Measurements from ENCODE around the gene HYDIN.

Gene HYDIN

GRCh38 chr16:70784692-70785555 lies 445.6 kb downstream of the HYDIN start:
- Histone ChIP-seq H3K4me3 (ENCODE audit: low read length in 2 of 2) (no peak overlapping the region), H3K9ac (ENCODE audit: low read length in 2 of 2) (no peak overlapping the region), H3K27ac (ENCODE audit: low read length) (no peak overlapping the region), H3K27me3 (ENCODE audit: control insufficient read depth in 1 of 2, insufficient read depth in 2 of 2, low read length in 2 of 2) (no peaks in the 10 kb centered on the region), H3K4me1 (ENCODE audit: control insufficient read depth, insufficient read depth, low read length) (no peaks in the 10 kb centered on the region), H3K9me3 (ENCODE audit: control insufficient read depth in 2 of 2, low read length in 2 of 2) (no peaks in the 10 kb centered on the region), H3K36me3 (ENCODE audit: control insufficient read depth in 2 of 2, insufficient read depth in 2 of 2, low read length in 2 of 2) (peaks cover 42 to 58% of the 10 kb centered on the region in 2 donors)

- no peak overlapping the region for H3K27ac ChIP-seq (ENCODE audit: low read length)
- peaks cover 7% of the 10 kb centered on the region for H3K4me1 ChIP-seq (ENCODE audit: control insufficient read depth, insufficient read depth, low read length)
- H3K4me3 ChIP-seq (ENCODE audit: low read length in 2 of 2): no peak overlapping the region
- H3K9me3 ChIP-seq (ENCODE audit: control insufficient read depth in 2 of 2, low read length in 2 of 2): no peaks in the 10 kb centered on the region
- H3K9ac ChIP-seq (ENCODE audit: low read length in 2 of 2): no peak overlapping the region
- H3K27me3 ChIP-seq (ENCODE audit: control insufficient read depth in 1 of 2, insufficient read depth in 2 of 2, low read length in 2 of 2): no peaks in the 10 kb centered on the region
- H3K36me3 ChIP-seq (ENCODE audit: control insufficient read depth in 2 of 2, insufficient read depth in 2 of 2, low read length in 2 of 2): peaks cover 48 to 61% of the 10 kb centered on the region in 2 donors
Observed at GRCh38 chr16:70782237-70782636, 448.3 kb downstream of the HYDIN start.

DNA sequence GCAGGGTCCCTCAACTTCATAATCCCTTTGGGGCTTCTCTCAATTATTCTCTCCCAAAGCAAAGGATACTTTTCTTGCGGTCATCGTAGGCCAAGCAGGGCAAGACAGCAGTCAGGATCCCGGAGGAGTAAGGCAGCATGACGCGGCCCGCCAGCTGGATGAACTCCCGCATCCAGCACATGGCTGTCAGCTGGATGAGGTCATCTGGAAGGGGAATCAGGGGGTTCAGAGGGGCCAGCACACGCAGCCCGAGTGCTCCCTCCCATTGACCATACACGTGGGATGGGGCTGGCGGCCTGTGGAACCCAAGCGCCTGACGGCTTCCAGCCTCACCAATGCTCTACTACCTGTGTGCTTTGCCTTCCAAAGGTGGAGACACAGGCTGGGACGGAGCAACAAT lies 448.7 kb downstream of the HYDIN start:
- Histone ChIP-seq H3K36me3 (ENCODE audit: control insufficient read depth in 2 of 2, insufficient read depth in 2 of 2, low read length in 2 of 2) (peaks cover 48 to 61% of the 10 kb centered on the region in 2 donors), H3K27ac (ENCODE audit: low read length) (no peak overlapping the region), H3K9me3 (ENCODE audit: control insufficient read depth in 2 of 2, low read length in 2 of 2) (no peaks in the 10 kb centered on the region), H3K9ac (ENCODE audit: low read length in 2 of 2) (no peak overlapping the region), H3K4me1 (ENCODE audit: control insufficient read depth, insufficient read depth, low read length) (peaks cover 7% of the 10 kb centered on the region), H3K4me3 (ENCODE audit: low read length in 2 of 2) (no peak overlapping the region), H3K27me3 (ENCODE audit: control insufficient read depth in 1 of 2, insufficient read depth in 2 of 2, low read length in 2 of 2) (no peaks in the 10 kb centered on the region)

- H3K9ac ChIP-seq (ENCODE audit: low read length in 2 of 2): no peak overlapping the region
- peaks cover 7% of the 10 kb centered on the region for H3K4me1 ChIP-seq (ENCODE audit: control insufficient read depth, insufficient read depth, low read length)
- H3K9me3 ChIP-seq (ENCODE audit: control insufficient read depth in 2 of 2, low read length in 2 of 2): no peaks in the 10 kb centered on the region
- no peak overlapping the region for H3K27ac ChIP-seq (ENCODE audit: low read length)
- H3K36me3 ChIP-seq (ENCODE audit: control insufficient read depth in 2 of 2, insufficient read depth in 2 of 2, low read length in 2 of 2): peaks cover 40 to 52% of the 10 kb centered on the region in 2 donors
- no peaks in the 10 kb centered on the region for H3K27me3 ChIP-seq (ENCODE audit: control insufficient read depth in 1 of 2, insufficient read depth in 2 of 2, low read length in 2 of 2)
- no peak overlapping the region for H3K4me3 ChIP-seq (ENCODE audit: low read length in 2 of 2)
Observed at GRCh38 chr16:70780546-70780945, 450.0 kb downstream of the HYDIN start.

DNA sequence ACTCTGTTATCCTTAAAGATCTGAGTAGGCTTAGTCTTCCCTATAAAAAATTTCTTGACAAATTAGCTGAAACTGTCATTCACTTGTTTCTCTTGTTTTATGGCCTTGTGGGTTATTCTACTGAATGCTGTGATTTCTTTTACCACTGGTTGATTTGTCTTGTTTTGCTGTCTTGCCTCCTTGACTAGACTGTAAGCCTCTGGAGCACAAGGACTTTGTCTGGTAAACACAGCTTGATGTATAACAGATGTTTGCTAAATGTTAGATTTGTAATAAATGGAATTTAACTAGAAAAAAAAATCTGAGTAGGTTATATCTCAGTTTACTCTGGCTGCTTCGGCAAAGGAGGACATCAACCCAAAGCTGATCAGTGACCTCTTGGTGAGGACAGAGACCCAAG lies 451.2 kb downstream of the HYDIN start:
- Histone ChIP-seq H3K4me1 (ENCODE audit: control insufficient read depth, insufficient read depth, low read length) (peaks cover 7% of the 10 kb centered on the region), H3K27ac (ENCODE audit: low read length) (no peak overlapping the region), H3K27me3 (ENCODE audit: control insufficient read depth in 1 of 2, insufficient read depth in 2 of 2, low read length in 2 of 2) (no peaks in the 10 kb centered on the region), H3K9ac (ENCODE audit: low read length in 2 of 2) (no peak overlapping the region), H3K9me3 (ENCODE audit: control insufficient read depth in 2 of 2, low read length in 2 of 2) (no peaks in the 10 kb centered on the region), H3K36me3 (ENCODE audit: control insufficient read depth in 2 of 2, insufficient read depth in 2 of 2, low read length in 2 of 2) (peaks cover 34 to 43% of the 10 kb centered on the region in 2 donors), H3K4me3 (ENCODE audit: low read length in 2 of 2) (no peak overlapping the region)

GRCh38 chr16:70778901-70779309 lies 451.6 kb downstream of the HYDIN start:
- H3K36me3 ChIP-seq (ENCODE audit: control insufficient read depth in 2 of 2, insufficient read depth in 2 of 2, low read length in 2 of 2): peaks cover 33 to 39% of the 10 kb centered on the region in 2 donors
- H3K27me3 ChIP-seq (ENCODE audit: control insufficient read depth in 1 of 2, insufficient read depth in 2 of 2, low read length in 2 of 2): no peaks in the 10 kb centered on the region
- H3K4me3 ChIP-seq (ENCODE audit: low read length in 2 of 2): no peak overlapping the region
- H3K4me1 ChIP-seq (ENCODE audit: control insufficient read depth, insufficient read depth, low read length): peaks cover 7% of the 10 kb centered on the region
- H3K9ac ChIP-seq (ENCODE audit: low read length in 2 of 2): no peak overlapping the region
- no peaks in the 10 kb centered on the region for H3K9me3 ChIP-seq (ENCODE audit: control insufficient read depth in 2 of 2, low read length in 2 of 2)
- no peak overlapping the region for H3K27ac ChIP-seq (ENCODE audit: low read length)

GRCh38 chr16:70777973-70778406 lies 452.5 kb downstream of the HYDIN start:
- H3K4me3 ChIP-seq (ENCODE audit: low read length in 2 of 2): no peak overlapping the region
- no peaks in the 10 kb centered on the region for H3K9me3 ChIP-seq (ENCODE audit: control insufficient read depth in 2 of 2, low read length in 2 of 2)
- no peak overlapping the region for H3K27ac ChIP-seq (ENCODE audit: low read length)
- no peak overlapping the region for H3K9ac ChIP-seq (ENCODE audit: low read length in 2 of 2)
- H3K36me3 ChIP-seq (ENCODE audit: control insufficient read depth in 2 of 2, insufficient read depth in 2 of 2, low read length in 2 of 2): peaks cover 24 to 30% of the 10 kb centered on the region in 2 donors
- no peaks in the 10 kb centered on the region for H3K27me3 ChIP-seq (ENCODE audit: control insufficient read depth in 1 of 2, insufficient read depth in 2 of 2, low read length in 2 of 2)
- H3K4me1 ChIP-seq (ENCODE audit: control insufficient read depth, insufficient read depth, low read length): peaks cover 7% of the 10 kb centered on the region

- Histone ChIP-seq H3K27me3 (ENCODE audit: control insufficient read depth in 1 of 2, insufficient read depth in 2 of 2, low read length in 2 of 2) (no peaks in the 10 kb centered on the region), H3K4me3 (ENCODE audit: low read length in 2 of 2) (no peak overlapping the region), H3K36me3 (ENCODE audit: control insufficient read depth in 2 of 2, insufficient read depth in 2 of 2, low read length in 2 of 2) (peaks cover 21 to 25% of the 10 kb centered on the region in 2 donors), H3K9ac (ENCODE audit: low read length in 2 of 2) (no peak overlapping the region), H3K4me1 (ENCODE audit: control insufficient read depth, insufficient read depth, low read length) (peaks cover 7% of the 10 kb centered on the region), H3K27ac (ENCODE audit: low read length) (no peak overlapping the region), H3K9me3 (ENCODE audit: control insufficient read depth in 2 of 2, low read length in 2 of 2) (no peaks in the 10 kb centered on the region)
Observed at GRCh38 chr16:70777496-70777895, 453.0 kb downstream of the HYDIN start.

GRCh38 chr16:70775399-70775798 lies 455.1 kb downstream of the HYDIN start:
- Histone ChIP-seq H3K4me1 (ENCODE audit: control insufficient read depth, insufficient read depth, low read length) (peaks cover 13% of the 10 kb centered on the region), H3K4me3 (ENCODE audit: low read length in 2 of 2) (no peak overlapping the region), H3K27me3 (ENCODE audit: control insufficient read depth in 1 of 2, insufficient read depth in 2 of 2, low read length in 2 of 2) (no peaks in the 10 kb centered on the region), H3K9ac (ENCODE audit: low read length in 2 of 2) (no peak overlapping the region), H3K9me3 (ENCODE audit: control insufficient read depth in 2 of 2, low read length in 2 of 2) (no peaks in the 10 kb centered on the region), H3K36me3 (ENCODE audit: control insufficient read depth in 2 of 2, insufficient read depth in 2 of 2, low read length in 2 of 2) (peaks cover 13 to 18% of the 10 kb centered on the region in 2 donors), H3K27ac (ENCODE audit: low read length) (no peak overlapping the region)

DNA sequence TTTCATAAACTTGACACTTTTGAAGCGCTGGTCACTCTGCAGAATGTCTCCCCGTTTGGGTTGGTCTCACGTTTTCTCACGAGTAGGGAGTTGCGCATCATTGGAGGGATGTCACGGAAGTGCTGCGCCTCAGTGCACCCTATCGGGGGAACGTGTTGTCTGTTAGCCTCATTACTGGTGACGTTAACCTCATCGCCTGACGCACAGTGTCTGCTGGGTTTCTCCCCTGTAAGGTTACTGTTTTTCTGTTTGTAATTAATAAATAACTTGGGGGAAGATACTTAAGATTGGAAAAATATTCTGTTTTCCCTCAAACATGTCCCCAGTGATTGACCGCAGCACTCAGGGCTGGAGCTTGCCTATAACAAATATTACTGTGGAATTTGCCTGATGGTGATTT lies 456.3 kb downstream of the HYDIN start:
- Histone ChIP-seq H3K9ac (ENCODE audit: low read length in 2 of 2) (no peak overlapping the region), H3K4me3 (ENCODE audit: low read length in 2 of 2) (no peak overlapping the region), H3K27me3 (ENCODE audit: control insufficient read depth in 1 of 2, insufficient read depth in 2 of 2, low read length in 2 of 2) (no peaks in the 10 kb centered on the region), H3K9me3 (ENCODE audit: control insufficient read depth in 2 of 2, low read length in 2 of 2) (no peaks in the 10 kb centered on the region), H3K27ac (ENCODE audit: low read length) (no peak overlapping the region), H3K4me1 (ENCODE audit: control insufficient read depth, insufficient read depth, low read length) (peaks cover 13% of the 10 kb centered on the region), H3K36me3 (ENCODE audit: control insufficient read depth in 2 of 2, insufficient read depth in 2 of 2, low read length in 2 of 2) (peaks cover 11 to 15% of the 10 kb centered on the region in 2 donors)

- Histone ChIP-seq H3K4me1 (ENCODE audit: control insufficient read depth, insufficient read depth, low read length) (peaks cover 6% of the 10 kb centered on the region), H3K4me3 (ENCODE audit: low read length in 2 of 2) (no peak overlapping the region), H3K9me3 (ENCODE audit: control insufficient read depth in 2 of 2, low read length in 2 of 2) (no peaks in the 10 kb centered on the region), H3K36me3 (ENCODE audit: control insufficient read depth in 2 of 2, insufficient read depth in 2 of 2, low read length in 2 of 2) (peaks cover 7 to 11% of the 10 kb centered on the region in 2 donors), H3K27ac (ENCODE audit: low read length) (no peak overlapping the region), H3K27me3 (ENCODE audit: control insufficient read depth in 1 of 2, insufficient read depth in 2 of 2, low read length in 2 of 2) (no peaks in the 10 kb centered on the region), H3K9ac (ENCODE audit: low read length in 2 of 2) (no peak overlapping the region)
Observed at GRCh38 chr16:70772493-70772892, 458.0 kb downstream of the HYDIN start.

All from stomach smooth muscle (tissue), 2 donors.